ENCODE results near the gene TREML4.

TREML4 gene

DNA sequence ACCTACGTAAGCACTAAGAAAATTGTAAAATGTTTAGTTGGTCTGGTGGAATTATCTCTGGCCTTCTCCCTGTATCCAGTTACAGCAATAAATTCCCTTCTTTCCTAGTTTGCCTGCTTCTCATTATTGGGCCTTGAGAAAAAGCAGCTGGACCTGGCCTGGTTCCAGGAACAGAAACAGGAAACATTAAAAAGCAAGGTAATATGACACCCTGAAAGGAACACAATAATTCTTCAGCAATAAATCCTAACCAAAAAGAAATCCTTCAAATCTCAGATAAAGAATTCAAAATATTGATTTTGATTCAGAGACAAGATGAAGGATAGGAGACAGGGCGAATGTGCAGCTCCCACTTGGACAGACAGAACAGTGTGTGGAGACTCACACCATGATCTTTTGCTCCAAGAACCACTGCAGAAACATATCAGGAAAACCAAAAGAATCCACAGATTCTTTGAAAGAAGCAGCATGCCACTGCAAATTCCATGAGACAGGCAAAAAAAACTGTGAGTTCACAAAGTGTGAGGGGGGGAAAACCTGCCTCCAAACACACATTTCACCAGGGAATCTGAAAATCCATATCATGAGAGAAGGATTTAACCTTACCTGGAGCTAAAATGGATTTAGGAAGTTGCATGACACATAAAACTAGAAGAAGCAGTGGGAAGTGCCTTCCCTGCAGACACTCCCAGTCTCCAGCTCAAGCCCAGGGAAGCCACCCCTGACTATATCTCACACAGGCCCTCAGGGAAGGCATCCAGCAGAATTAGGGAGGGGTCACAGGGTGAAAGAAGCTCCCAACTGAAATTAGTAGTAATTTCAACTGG is 29.4 kb downstream of the TREML4 start:
- H3K36me3 Mint-ChIP-seq = peaks cover 6% of the 10 kb centered on the region
- ATAC-seq = no peak

DNA sequence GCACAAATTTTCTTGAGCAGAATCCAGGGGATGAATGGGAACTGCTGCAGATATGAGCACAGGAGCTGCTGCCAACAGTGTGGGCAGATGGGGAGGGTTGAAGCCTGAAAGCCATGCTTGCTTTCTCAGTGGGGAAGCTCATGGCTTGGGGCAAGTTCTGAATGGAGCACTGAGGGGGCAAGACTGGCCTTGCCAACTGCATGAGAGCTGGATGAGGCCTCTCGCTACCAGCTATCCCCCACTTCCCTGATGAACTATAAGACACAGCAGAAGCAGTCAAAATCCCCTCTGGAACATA is 30.0 kb downstream of the TREML4 start:
- no peak for ATAC-seq

More for the DNA sequence above, 29.4 kb downstream of the TREML4 start:
- Mint-ChIP-seq H3K4me3 (no peak overlapping the region), H3K27me3 (peaks cover 4% of the 10 kb centered on the region), H3K9me3 (peaks cover 12% of the 10 kb centered on the region), H3K4me1 (peaks cover 10% of the 10 kb centered on the region), H3K27ac (no peak overlapping the region)

DNA sequence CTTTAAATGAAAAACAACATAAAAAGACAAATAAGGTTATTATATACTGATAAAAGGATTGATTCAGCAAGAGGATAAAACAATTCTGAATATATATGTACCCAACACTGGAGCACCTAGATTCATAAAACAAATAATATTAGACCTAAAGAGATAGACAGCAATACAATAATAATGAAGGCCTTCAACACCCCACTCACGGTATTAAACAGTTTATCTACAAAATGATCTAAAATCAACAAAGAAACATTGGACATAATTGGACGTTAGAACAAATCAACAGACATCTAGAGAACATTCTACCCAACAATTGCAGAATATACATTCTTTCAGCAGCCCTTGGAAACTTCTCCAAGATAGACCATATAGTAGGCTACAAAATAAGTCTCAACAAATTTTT is 34.3 kb downstream of the TREML4 start:
- Mint-ChIP-seq H3K4me1 (no peaks in the 10 kb centered on the region), H3K27ac (no peak overlapping the region), H3K27me3 (no peaks in the 10 kb centered on the region), H3K4me3 (no peak overlapping the region), H3K9me3 (peaks cover 18% of the 10 kb centered on the region), H3K36me3 (peaks cover 13% of the 10 kb centered on the region)
- no peak for ATAC-seq

More for the DNA sequence above, 30.0 kb downstream of the TREML4 start:
- H3K27ac Mint-ChIP-seq = no peak overlapping the region
- H3K4me1 Mint-ChIP-seq = peaks cover 10% of the 10 kb centered on the region
- H3K36me3 Mint-ChIP-seq = peaks cover 8% of the 10 kb centered on the region
- no peak overlapping the region for H3K4me3 Mint-ChIP-seq
- no peaks in the 10 kb centered on the region for H3K27me3 Mint-ChIP-seq
- H3K9me3 Mint-ChIP-seq = peaks cover 13% of the 10 kb centered on the region

DNA sequence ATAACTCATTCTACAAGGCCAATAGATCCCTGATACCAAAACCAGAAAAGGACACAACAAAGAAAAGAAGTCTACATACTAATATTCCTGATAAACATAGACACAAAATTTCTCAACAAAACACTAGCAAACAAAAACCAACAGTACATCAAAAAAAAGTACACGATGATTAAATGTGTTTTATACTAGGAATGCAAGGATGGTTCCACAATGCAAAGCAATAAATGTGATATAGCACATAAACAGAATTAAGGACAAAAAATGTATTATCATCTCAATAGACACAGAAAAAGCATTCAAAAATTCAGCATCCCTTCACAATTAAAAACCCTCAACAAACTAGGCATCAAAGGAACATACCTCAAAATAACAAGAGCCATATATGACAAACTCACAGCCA is 35.1 kb downstream of the TREML4 start:
- Mint-ChIP-seq H3K27me3 (no peaks in the 10 kb centered on the region), H3K4me3 (no peak overlapping the region), H3K36me3 (peaks cover 13% of the 10 kb centered on the region), H3K4me1 (no peaks in the 10 kb centered on the region), H3K27ac (no peak overlapping the region), H3K9me3 (peaks cover 18% of the 10 kb centered on the region)
- no peak for ATAC-seq

DNA sequence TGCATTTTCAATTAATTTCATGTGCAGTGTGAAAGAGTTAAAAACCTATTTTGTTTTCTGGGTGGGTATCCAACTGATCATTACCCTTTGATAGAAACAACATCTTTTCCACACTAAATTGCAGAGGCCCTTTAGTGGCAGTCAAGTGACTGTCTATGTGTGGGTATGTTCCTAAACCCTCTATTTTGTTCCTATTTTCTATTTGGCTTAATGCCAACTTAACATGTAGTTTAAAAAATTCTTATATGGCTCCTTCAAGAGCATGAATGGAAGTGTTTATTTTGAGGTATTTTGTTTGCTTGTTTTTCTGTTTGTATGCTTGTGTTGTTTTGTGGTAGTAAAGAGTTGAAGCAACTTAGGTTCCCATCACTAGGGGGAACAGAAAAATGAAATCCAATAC is 38.4 kb downstream of the TREML4 start:
- no peak overlapping the region for H3K27ac Mint-ChIP-seq
- no peak for ATAC-seq
- no peaks in the 10 kb centered on the region for H3K27me3 Mint-ChIP-seq

DNA sequence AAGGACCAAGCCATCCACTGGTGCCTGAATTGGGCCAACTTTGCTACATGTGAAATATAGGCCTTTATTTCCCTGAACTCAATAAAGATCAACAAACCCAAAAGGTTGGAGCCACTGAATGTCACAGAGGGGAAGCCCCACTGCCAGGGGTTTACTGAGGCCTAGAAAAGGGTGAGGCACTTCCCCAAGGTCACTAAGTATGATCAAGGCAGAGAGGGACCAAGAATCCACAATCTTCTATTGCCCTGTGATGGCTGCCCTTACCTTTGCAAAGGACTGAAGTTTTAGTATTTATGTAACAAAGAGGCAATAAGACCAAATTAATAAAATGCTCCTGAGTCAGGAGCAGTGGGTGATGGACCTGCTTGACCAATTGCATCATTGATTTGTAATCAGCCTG is 40.3 kb downstream of the TREML4 start:
- Mint-ChIP-seq H3K36me3 (peaks cover 2% of the 10 kb centered on the region), H3K9me3 (peaks cover 1% of the 10 kb centered on the region), H3K4me3 (no peak overlapping the region), H3K4me1 (no peaks in the 10 kb centered on the region), H3K27ac (no peak overlapping the region), H3K27me3 (no peaks in the 10 kb centered on the region)
- no peak for ATAC-seq

More for the DNA sequence above, 38.4 kb downstream of the TREML4 start:
- H3K4me1 Mint-ChIP-seq = no peaks in the 10 kb centered on the region
- no peak overlapping the region for H3K4me3 Mint-ChIP-seq
- H3K9me3 Mint-ChIP-seq = peaks cover 10% of the 10 kb centered on the region
- peaks cover 13% of the 10 kb centered on the region for H3K36me3 Mint-ChIP-seq

DNA sequence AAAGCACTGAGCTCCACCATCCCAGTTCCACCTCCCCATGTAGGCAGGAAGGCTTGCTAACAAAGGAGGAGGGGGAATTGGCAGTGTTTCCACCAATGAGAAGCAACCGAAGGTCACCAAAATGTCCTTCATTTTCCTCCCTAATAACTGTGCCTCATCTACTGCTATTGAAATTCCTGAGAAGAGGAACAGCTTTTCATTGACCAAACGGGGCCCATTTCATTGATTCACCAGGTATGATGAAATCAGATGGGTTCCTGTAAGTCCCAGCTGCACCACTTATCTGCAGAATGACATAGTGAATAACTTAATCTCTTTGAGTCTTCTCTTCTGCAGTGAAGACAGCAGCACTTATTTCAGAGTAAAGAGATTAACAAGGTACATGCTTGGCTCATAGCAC is 41.0 kb downstream of the TREML4 start:
- H3K27ac Mint-ChIP-seq = no peak overlapping the region

DNA sequence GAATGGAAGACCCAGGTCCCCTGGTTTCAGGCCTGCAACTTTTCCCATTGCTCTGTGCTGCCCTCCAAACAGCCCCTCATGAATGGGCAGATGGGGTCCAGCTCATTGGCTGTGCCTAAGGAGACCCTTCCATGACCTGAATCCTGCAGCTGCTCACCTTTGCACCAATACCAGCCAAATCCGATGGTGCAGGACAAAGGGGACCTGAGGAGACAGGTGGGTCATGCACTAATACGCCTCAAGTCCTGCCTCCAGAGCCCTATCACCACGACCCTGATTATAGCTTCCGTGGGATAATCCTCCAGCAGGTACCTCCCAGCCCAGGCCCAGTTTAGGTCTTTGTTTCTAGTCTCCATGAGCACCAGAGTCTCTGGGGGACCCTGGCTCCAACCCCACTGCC is 41.6 kb downstream of the TREML4 start:
- no peaks in the 10 kb centered on the region for H3K36me3 Mint-ChIP-seq
- no peaks in the 10 kb centered on the region for H3K9me3 Mint-ChIP-seq
- ATAC-seq = no peak
- no peak overlapping the region for H3K27ac Mint-ChIP-seq
- H3K4me3 Mint-ChIP-seq = no peak overlapping the region
- no peaks in the 10 kb centered on the region for H3K27me3 Mint-ChIP-seq
- H3K4me1 Mint-ChIP-seq = no peaks in the 10 kb centered on the region

More for the DNA sequence above, 41.0 kb downstream of the TREML4 start:
- Mint-ChIP-seq H3K27me3 (no peaks in the 10 kb centered on the region), H3K4me3 (no peak overlapping the region), H3K4me1 (no peaks in the 10 kb centered on the region), H3K9me3 (no peaks in the 10 kb centered on the region), H3K36me3 (no peaks in the 10 kb centered on the region)
- no peak for ATAC-seq

DNA sequence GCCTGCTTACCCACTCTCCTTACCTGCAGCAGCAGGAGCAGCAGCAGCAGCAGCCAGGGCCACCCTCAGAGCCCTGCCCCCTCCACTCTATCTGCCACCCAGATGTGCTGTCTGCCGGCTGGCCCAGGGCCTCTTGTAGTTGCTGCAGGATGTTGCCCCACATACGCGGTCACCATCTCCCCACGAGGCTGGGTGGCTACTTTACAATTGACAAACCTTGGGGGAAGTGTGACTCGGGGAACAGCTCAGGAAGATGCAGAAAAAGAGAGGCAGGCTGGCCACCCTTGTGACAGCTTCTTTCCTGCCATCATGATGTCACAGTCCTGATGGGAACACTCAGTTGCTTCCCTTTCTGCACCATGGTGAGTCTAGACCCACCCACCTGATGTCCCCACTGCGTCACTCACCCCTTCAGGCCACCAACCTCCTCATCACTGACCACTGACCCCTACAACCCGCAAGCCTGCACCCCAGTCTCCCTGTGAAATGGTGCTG is 43.8 kb downstream of the TREML4 start:
- ATAC-seq = no peak
- H3K4me1 Mint-ChIP-seq = no peaks in the 10 kb centered on the region
- no peak overlapping the region for H3K4me3 Mint-ChIP-seq
- H3K9me3 Mint-ChIP-seq = no peaks in the 10 kb centered on the region
- H3K27ac Mint-ChIP-seq = no peak overlapping the region
- H3K27me3 Mint-ChIP-seq = no peaks in the 10 kb centered on the region
- H3K36me3 Mint-ChIP-seq = no peaks in the 10 kb centered on the region

DNA sequence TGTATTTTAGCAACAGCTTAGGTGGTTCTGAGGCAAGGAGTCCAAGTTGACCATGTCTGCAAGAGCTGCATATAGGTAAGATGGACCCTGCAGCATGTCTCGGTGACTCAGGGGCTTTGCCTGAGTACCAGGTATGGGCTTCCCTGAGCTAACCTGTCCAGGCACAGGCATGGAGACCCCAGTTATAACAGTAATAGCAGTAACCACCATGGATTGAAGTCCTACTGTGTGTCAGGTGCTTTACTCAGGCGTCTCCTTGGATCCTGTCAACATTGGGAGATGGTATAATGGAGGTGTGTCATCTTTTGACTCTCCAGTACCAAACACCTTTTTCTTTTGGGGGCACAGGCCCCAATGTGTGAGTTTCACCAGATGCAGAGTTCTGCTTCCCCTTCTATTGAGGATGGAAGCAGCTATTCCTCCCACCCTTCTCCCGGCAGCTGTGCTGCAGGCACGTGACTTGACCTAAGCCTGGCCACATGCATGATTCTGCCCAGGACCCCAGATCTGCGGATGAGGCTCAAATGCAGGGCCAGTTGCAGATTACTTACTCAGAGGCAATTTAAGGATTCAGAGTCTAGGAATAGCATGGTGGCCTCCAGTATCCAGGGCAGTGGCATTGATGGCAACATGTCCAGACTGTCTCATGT is 44.6 kb downstream of the TREML4 start:
- Mint-ChIP-seq H3K9me3 (no peaks in the 10 kb centered on the region), H3K27me3 (no peaks in the 10 kb centered on the region), H3K4me1 (no peaks in the 10 kb centered on the region), H3K4me3 (no peak overlapping the region), H3K36me3 (no peaks in the 10 kb centered on the region), H3K27ac (no peak overlapping the region)
- ATAC-seq = no peak

DNA sequence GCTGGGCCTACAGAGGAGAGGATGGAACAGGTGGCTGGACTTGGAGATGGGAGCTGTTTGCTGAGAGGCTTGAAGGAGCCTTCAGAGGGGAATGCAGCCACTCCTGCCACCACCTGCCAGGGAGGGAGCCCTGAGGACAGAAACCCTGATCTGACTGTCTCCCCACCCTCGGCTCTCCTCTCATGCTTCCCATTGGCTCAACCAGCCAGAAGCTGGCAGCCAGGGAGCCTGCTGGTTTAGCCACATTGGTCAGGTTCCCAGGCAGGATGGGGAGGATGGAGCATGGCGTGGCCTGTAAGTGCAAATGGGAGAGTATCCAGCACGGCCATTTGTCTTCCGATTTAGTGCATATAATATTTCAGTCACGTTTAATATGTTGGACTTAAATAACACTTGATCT is 45.6 kb downstream of the TREML4 start:
- H3K27ac Mint-ChIP-seq = no peak overlapping the region
- no peak overlapping the region for H3K4me3 Mint-ChIP-seq

DNA sequence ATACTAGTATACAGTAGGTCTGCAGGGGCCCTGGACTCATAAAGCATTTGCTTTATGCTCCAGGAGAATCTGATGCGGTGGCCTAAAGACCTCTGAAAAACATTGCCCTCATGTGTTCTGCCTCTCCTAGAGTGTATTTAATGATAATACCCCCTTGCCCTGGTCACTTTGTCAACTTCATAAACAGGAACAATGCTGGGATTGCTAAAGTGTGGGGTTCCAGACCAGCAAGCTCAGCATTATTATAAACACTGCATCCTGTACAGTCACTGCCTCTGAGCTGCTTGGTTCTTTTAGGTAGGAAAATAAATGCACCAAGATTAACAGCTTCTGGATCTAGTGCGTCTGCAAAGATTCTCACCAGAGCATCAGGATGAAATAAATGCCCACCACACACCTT is 46.1 kb downstream of the TREML4 start:
- ATAC-seq = no peak
- H3K9me3 Mint-ChIP-seq = no peaks in the 10 kb centered on the region
- H3K4me3 Mint-ChIP-seq = no peak overlapping the region
- H3K27ac Mint-ChIP-seq = no peak overlapping the region
- H3K27me3 Mint-ChIP-seq = no peaks in the 10 kb centered on the region
- H3K4me1 Mint-ChIP-seq = no peaks in the 10 kb centered on the region
- no peaks in the 10 kb centered on the region for H3K36me3 Mint-ChIP-seq

More for the DNA sequence above, 45.6 kb downstream of the TREML4 start:
- no peak for ATAC-seq
- H3K9me3 Mint-ChIP-seq = no peaks in the 10 kb centered on the region
- H3K4me1 Mint-ChIP-seq = no peaks in the 10 kb centered on the region
- H3K27me3 Mint-ChIP-seq = no peaks in the 10 kb centered on the region
- H3K36me3 Mint-ChIP-seq = no peaks in the 10 kb centered on the region

DNA sequence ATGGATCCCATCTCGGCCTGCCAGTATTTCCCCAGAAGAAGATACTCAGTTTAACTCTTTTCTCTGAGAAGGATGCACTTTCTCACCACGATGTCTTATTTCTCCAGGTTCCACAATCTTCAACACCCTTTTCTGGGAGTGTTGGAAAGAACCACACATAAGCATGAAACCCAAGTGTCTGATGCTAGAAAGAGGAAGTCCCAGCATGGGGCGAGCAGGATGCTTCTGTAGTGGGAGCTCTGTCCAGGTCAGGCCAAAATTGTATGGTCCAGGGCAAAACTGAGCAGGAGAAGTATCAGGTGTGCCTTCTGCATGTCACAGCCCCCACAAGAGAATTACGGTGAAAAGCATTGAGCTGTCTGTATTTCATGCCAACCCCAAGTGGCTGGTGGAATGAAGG is 47.3 kb downstream of the TREML4 start:
- no peaks in the 10 kb centered on the region for H3K36me3 Mint-ChIP-seq
- no peak overlapping the region for H3K27ac Mint-ChIP-seq
- no peaks in the 10 kb centered on the region for H3K9me3 Mint-ChIP-seq
- ATAC-seq = no peak
- H3K4me3 Mint-ChIP-seq = no peak overlapping the region
- H3K27me3 Mint-ChIP-seq = no peaks in the 10 kb centered on the region
- no peaks in the 10 kb centered on the region for H3K4me1 Mint-ChIP-seq

DNA sequence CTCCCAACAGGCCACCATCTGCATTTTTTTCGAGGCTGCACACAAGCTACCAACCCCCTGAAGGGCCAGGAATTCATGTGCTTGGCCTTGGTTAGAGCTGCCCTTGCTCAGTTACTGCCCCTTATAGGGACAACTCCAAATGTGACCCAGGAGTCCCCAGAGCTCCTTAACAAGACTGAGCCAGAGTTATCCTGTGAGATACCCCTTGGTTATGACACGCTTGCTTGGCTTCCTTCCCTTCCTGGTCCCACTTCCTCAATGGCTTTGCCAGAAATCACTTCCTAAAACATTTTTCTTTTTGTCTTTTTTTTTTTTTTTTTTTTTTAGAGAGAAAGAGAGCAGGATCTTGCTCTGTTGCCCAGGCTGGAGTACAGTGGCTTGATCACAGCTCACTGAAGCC is 49.5 kb downstream of the TREML4 start:
- no peaks in the 10 kb centered on the region for H3K4me1 Mint-ChIP-seq
- no peak for ATAC-seq
- no peaks in the 10 kb centered on the region for H3K36me3 Mint-ChIP-seq
- no peak overlapping the region for H3K27ac Mint-ChIP-seq
- H3K27me3 Mint-ChIP-seq = no peaks in the 10 kb centered on the region
- no peaks in the 10 kb centered on the region for H3K9me3 Mint-ChIP-seq
- H3K4me3 Mint-ChIP-seq = no peak overlapping the region

DNA sequence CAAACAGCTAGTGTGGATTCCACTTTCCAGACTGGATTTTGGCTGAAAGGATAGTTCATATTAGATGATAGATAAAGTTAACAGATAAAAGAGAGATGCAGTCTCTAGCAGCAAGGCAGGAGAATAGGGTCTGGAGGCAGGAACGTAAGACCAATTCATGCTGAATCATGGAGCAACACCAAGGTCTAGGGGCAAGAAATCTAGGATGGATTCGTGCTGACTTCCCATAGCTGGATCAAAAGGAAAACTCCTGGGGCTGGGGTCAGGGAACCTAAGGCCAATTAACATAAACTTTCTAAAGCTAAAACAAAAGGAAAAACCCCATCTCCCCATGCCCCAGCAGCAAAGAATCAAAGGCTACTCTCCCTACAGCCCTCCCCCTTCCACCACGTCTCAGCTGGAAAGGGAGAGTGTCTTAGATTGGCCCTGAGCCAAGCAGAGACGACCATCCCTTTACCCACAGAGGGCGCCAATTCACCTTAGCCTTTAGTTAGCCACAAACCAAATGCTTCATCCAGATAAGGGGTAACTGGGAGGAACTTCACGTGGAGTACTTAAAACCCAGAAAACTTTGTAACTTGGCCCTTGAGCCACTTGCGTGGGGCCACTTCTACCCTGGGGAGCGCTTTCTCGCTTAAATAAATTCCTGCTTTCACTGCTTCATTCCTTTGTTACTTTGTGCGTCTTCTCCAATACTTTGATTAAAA is 50.7 kb downstream of the TREML4 start:
- H3K27me3 Mint-ChIP-seq = no peaks in the 10 kb centered on the region
- no peak overlapping the region for H3K27ac Mint-ChIP-seq
- no peaks in the 10 kb centered on the region for H3K4me1 Mint-ChIP-seq
- ATAC-seq = peak; percentile 72
- no peaks in the 10 kb centered on the region for H3K36me3 Mint-ChIP-seq
- no peaks in the 10 kb centered on the region for H3K9me3 Mint-ChIP-seq
- H3K4me3 Mint-ChIP-seq = no peak overlapping the region
